GM23338 (cell line): ENCODE data around the gene SV2C. TPM values are rescaled to one million over a fixed set of nuclear protein-coding genes. Genes with fewer than 3 reads are reported as not detected.

Experiments
- ATAC-seq: fragments of 200-7000 bp; cut with Tn5 transposase; 3 replicates; pipeline ENCODE4 v1.9.1; 2020
- DNase-seq: peaks from one replicate; pipeline ENCODE4 v3.0.0-alpha.2; 2015; ENCODE audit warnings: low spot score
- H2AFZ ChIP-seq: fragments of 200-600 bp; sonication (generic); 2 replicates; pipeline ENCODE4 v1.8.0; 2016; ENCODE audit warnings: antibody characterized with exemption, mild to moderate bottlenecking, moderate library complexity
- H3F3A ChIP-seq: fragments of 200-600 bp; sonication (generic); replicated peaks from 2 replicates; pipeline ENCODE4 v1.8.0; 2017; ENCODE audit warnings: antibody characterized with exemption, mixed run types, low read depth
- H3K27ac ChIP-seq: fragments of 200-600 bp; sonication (generic); 2 replicates; pipeline ENCODE4 v1.6.1; 2016; ENCODE audit warnings: low read depth
- H3K27me3 ChIP-seq: fragments of 200-600 bp; sonication (generic); 2 replicates; pipeline ENCODE4 v1.8.0; 2016; ENCODE audit warnings: mild to moderate bottlenecking, mixed run types, moderate library complexity; ENCODE audit not compliant: insufficient read depth
- H3K36me3 ChIP-seq: fragments of 200-600 bp; sonication (generic); 2 replicates; pipeline ENCODE4 v1.8.0; 2016; ENCODE audit warnings: mild to moderate bottlenecking; ENCODE audit not compliant: insufficient read depth
- H3K4me1 ChIP-seq: fragments of 200-600 bp; sonication (generic); 2 replicates; pipeline ENCODE4 v1.8.0; 2016; ENCODE audit warnings: mild to moderate bottlenecking, moderate library complexity; ENCODE audit not compliant: insufficient read depth
- H3K4me2 ChIP-seq: fragments of 200-600 bp; sonication (generic); 2 replicates; pipeline ENCODE4 v1.7.1; 2017; ENCODE audit warnings: mixed run types
- H3K4me3 ChIP-seq: fragments of 200-600 bp; sonication (generic); 2 replicates; pipeline ENCODE4 v1.6.1; 2016; ENCODE audit warnings: mixed run types
- H3K79me2 ChIP-seq: fragments of 200-600 bp; sonication (generic); replicated peaks from 2 replicates; pipeline ENCODE4 v1.8.0; 2017; ENCODE audit warnings: mild to moderate bottlenecking; ENCODE audit not compliant: insufficient read depth
- H3K9me2 ChIP-seq: fragments of 200-600 bp; sonication (generic); 2 replicates; pipeline ENCODE4 v1.8.0; 2017; ENCODE audit not compliant: insufficient read depth
- H4K20me1 ChIP-seq: fragments of 200-600 bp; sonication (generic); replicated peaks from 2 replicates; pipeline ENCODE4 v1.8.0; 2017; ENCODE audit warnings: mild to moderate bottlenecking; ENCODE audit not compliant: insufficient read depth
- H3K27ac Mint-ChIP-seq: 2 replicates; pipeline ENCODE4 v1.8.0; 2020; ENCODE audit warnings: inconsistent platforms, mild to moderate bottlenecking, moderate library complexity, mixed read lengths
- H3K27me3 Mint-ChIP-seq: 3 replicates; pipeline ENCODE4 v1.8.0; 2022; ENCODE audit warnings: low read depth, mild to moderate bottlenecking, moderate library complexity, mixed read lengths, inconsistent platforms; ENCODE audit not compliant: insufficient read depth, poor library complexity
- H3K36me3 Mint-ChIP-seq: 3 replicates; pipeline ENCODE4 v1.8.0; 2021; ENCODE audit warnings: low read depth, mild to moderate bottlenecking, inconsistent platforms, moderate library complexity, mixed read lengths
- H3K4me1 Mint-ChIP-seq: 3 replicates; pipeline ENCODE4 v1.8.0; 2020; ENCODE audit warnings: mild to moderate bottlenecking, inconsistent platforms, mixed read lengths
- H3K4me3 Mint-ChIP-seq: 3 replicates; pipeline ENCODE4 v1.8.0; 2021; ENCODE audit warnings: moderate library complexity, mild to moderate bottlenecking, inconsistent platforms, mixed read lengths
- H3K9me3 Mint-ChIP-seq: 3 replicates; pipeline ENCODE4 v1.8.0; 2020; ENCODE audit warnings: moderate library complexity, mild to moderate bottlenecking, inconsistent platforms, mixed read lengths
- CTCF ChIP-seq, 2 experiments: fragments of 200-600 bp in 1 of 2; sonication (generic) in 1 of 2; conservative IDR thresholded peaks; 2 replicates each; pipeline versions ENCODE4 v1.5.1 to v1.6.1; 2016 to 2017; ENCODE audit warnings: antibody characterized with exemption in 2 of 2, low read depth in 2 of 2, mild to moderate bottlenecking in 2 of 2, moderate library complexity in 1 of 2
- ETS1 ChIP-seq: IDR thresholded peaks from 2 replicates; pipeline ENCODE4 v1.6.1; 2016; ENCODE audit warnings: antibody characterized with exemption
- EZH2 ChIP-seq: fragments of 200-600 bp; sonication (generic); IDR thresholded peaks from one replicate; pipeline ENCODE4 v1.8.0; 2017; ENCODE audit warnings: antibody characterized with exemption, mild to moderate bottlenecking, low read depth; ENCODE audit not compliant: unreplicated experiment
- EZH2phosphoT487 ChIP-seq: fragments of 200-600 bp; sonication (generic); IDR thresholded peaks from one replicate; pipeline ENCODE4 v1.8.1; 2018; ENCODE audit warnings: antibody characterized with exemption; ENCODE audit not compliant: unreplicated experiment
- JUNB ChIP-seq: IDR thresholded peaks from one replicate; pipeline ENCODE4 v1.6.1; 2016; ENCODE audit warnings: antibody characterized with exemption; ENCODE audit not compliant: unreplicated experiment
- NANOG ChIP-seq: IDR thresholded peaks from 2 replicates; pipeline ENCODE4 v1.6.1; 2016; ENCODE audit warnings: antibody characterized with exemption, borderline replicate concordance
- POLR2AphosphoS5 ChIP-seq: IDR thresholded peaks from 2 replicates; pipeline ENCODE4 v1.6.1; 2016; ENCODE audit warnings: antibody characterized with exemption, low read depth
- REST ChIP-seq: IDR thresholded peaks from one replicate; pipeline ENCODE4 v1.6.1; 2018; ENCODE audit warnings: antibody characterized with exemption; ENCODE audit not compliant: unreplicated experiment
- STAT1 ChIP-seq: IDR thresholded peaks from one replicate; pipeline ENCODE4 v1.6.1; 2016; ENCODE audit warnings: antibody characterized with exemption; ENCODE audit not compliant: unreplicated experiment
- ZNF331 ChIP-seq: fragments of 250-450 bp; sonication (Bioruptor Pico); IDR thresholded peaks from 2 replicates; pipeline ENCODE4 v1.5.0; 2020; ENCODE audit warnings: low read depth, mild to moderate bottlenecking, moderate library complexity
- polyA plus RNA-seq: library from polyadenylated mRNA; unstranded; fragments of >200 nt; fragmentation: Nextera tagmentation; extraction: Ambion mirVana; gene quantifications from 2 replicates; pipeline ENCODE4 v1.2.1, GENCODE V29; 2016
- total RNA-seq: library from RNA; depleted of rRNA; stranded (reverse); fragments of >200 nt; shearing (Covaris generic); gene quantifications from 2 replicates; pipeline ENCODE4 v1.2.3, GENCODE V29; 2014

Gene SV2C
- total and polyA plus RNA-seq, 2 experiments from 2014 or later: 0.05 to 0.07 TPM

GRCh38 chr5:76249621-76250020 lies 166.4 kb downstream of the SV2C start (continued):
- TF ChIP-seq REST: no peak
- TF ChIP-seq EZH2: no peak
- TF ChIP-seq POLR2AphosphoS5: no peak
- TF ChIP-seq CTCF (conservative IDR thresholded peaks at IDR 0.05; ENCODE audit: low read depth in 2 of 2): no peak
- no peak for TF ChIP-seq NANOG

- Mint-ChIP-seq H3K27me3 (no peaks in the 10 kb centered on the region), H3K4me3 (no peak overlapping the region), H3K9me3 (no peaks in the 10 kb centered on the region; the same call in 1 of the 3 replicates), H3K4me1 (no peaks in the 10 kb centered on the region), H3K36me3 (no peaks in the 10 kb centered on the region), H3K27ac (no peak overlapping the region)
- Histone ChIP-seq H3F3A (no peaks in the 10 kb centered on the region), H3K36me3 (no peaks in the 10 kb centered on the region), H3K9me2 (no peaks in the 10 kb centered on the region; the same call in 1 of the 2 replicates), H3K4me3 (no peak overlapping the region), H3K27me3 (no peaks in the 10 kb centered on the region), H3K4me1 (no peaks in the 10 kb centered on the region), H3K27ac (no peak overlapping the region), H3K79me2 (no peaks in the 10 kb centered on the region), H3K4me2 (no peak overlapping the region), H4K20me1 (no peaks in the 10 kb centered on the region), H2AFZ (no peak overlapping the region)
- ATAC-seq (no peak), DNase-seq (no peak)
- no peak for TF ChIP-seq ETS1
- TF ChIP-seq EZH2: no peak
- TF ChIP-seq REST: no peak
- no peak for TF ChIP-seq JUNB
- TF ChIP-seq NANOG: no peak
- no peak for TF ChIP-seq CTCF (conservative IDR thresholded peaks at IDR 0.05; ENCODE audit: low read depth in 2 of 2)
- no peak for TF ChIP-seq ZNF331 (CRISPR knock-in tag)
- no peak for TF ChIP-seq STAT1
- no peak for TF ChIP-seq POLR2AphosphoS5
- TF ChIP-seq EZH2phosphoT487: no peak
Measured at GRCh38 chr5:76250463-76250862, 167.3 kb downstream of the SV2C start.
